ENCODE results near the gene SLC22A23.
"Not testable (repeated sequence)": the region's sequence is repeated elsewhere in the genome, so short reads cannot be mapped to it uniquely, and the experiment has no call there.

The SLC22A23 gene

GRCh38 chr6:3259491-3259958 is 197.3 kb downstream of the SLC22A23 start:
- DNase-seq = peak; percentile 25

GRCh38 chr6:3258720-3259490 is 197.9 kb downstream of the SLC22A23 start, which contains the start of gene PSMG4:
TSS of gene PSMG4 (plus strand) at chr6:3258947. CDS start at chr6:3259023, 76 bp downstream.
- DNase-seq = peak; percentile 92

- no peak for DNase-seq
These were observed 198.6 kb downstream of the SLC22A23 start for GRCh38 chr6:3258201-3258600.

- no peak for DNase-seq
These were observed 203.3 kb downstream of the SLC22A23 start for GRCh38 chr6:3253597-3253961.

GRCh38 chr6:3252861-3253596 is 203.8 kb downstream of the SLC22A23 start:
- DNase-seq = no peak

- no peak for DNase-seq
These were observed 204.5 kb downstream of the SLC22A23 start for GRCh38 chr6:3252369-3252768.

- peak; percentile 78 for DNase-seq
These were observed 205.2 kb downstream of the SLC22A23 start for GRCh38 chr6:3251462-3252314.

- no peak for DNase-seq
These were observed 206.6 kb downstream of the SLC22A23 start for GRCh38 chr6:3250231-3250675.

GRCh38 chr6:3249821-3250220 is 207.0 kb downstream of the SLC22A23 start:
- DNase-seq = no peak

GRCh38 chr6:3247255-3248146 is 209.3 kb downstream of the SLC22A23 start:
- no peak for DNase-seq

GRCh38 chr6:3245216-3245615 is 211.6 kb downstream of the SLC22A23 start:
- DNase-seq = no peak

- DNase-seq = not testable (repeated sequence)
These were observed 212.1 kb downstream of the SLC22A23 start for GRCh38 chr6:3244832-3245161.

GRCh38 chr6:3244003-3244831 is 212.6 kb downstream of the SLC22A23 start:
- DNase-seq = no peak

GRCh38 chr6:3242768-3243167 is 214.1 kb downstream of the SLC22A23 start:
- no peak for DNase-seq

- not testable (repeated sequence) for DNase-seq
These were observed 215.1 kb downstream of the SLC22A23 start for GRCh38 chr6:3241745-3242144.

- no peak for DNase-seq
These were observed 216.3 kb downstream of the SLC22A23 start for GRCh38 chr6:3240595-3240994.

- no peak for DNase-seq
These were observed 217.6 kb downstream of the SLC22A23 start for GRCh38 chr6:3239110-3239830.

GRCh38 chr6:3237761-3238662 is 218.8 kb downstream of the SLC22A23 start:
- DNase-seq = no peak

GRCh38 chr6:3236005-3236404 is 220.8 kb downstream of the SLC22A23 start:
- DNase-seq = no peak
